Ishikawa (cell line): ENCODE measurements around the gene PINK1.

Source experiments
- EP300 ChIP-seq: IDR thresholded peaks from 2 replicates; pipeline ENCODE4 v1.6.1; 2012; ENCODE audit warnings: borderline replicate concordance
- TF ChIP-seq, protein P1 (sequence below): IDR thresholded peaks from 2 replicates; pipeline ENCODE4 v1.6.1; 2012
- TF ChIP-seq, protein P2 (sequence below): IDR thresholded peaks from 2 replicates; pipeline ENCODE4 v1.6.1; 2012; ENCODE audit warnings: low read depth, mild to moderate bottlenecking

GRCh38 chr1:20662110-20662475 lies 28.8 kb downstream of the PINK1 start:
- TF ChIP-seq, protein P1, sequence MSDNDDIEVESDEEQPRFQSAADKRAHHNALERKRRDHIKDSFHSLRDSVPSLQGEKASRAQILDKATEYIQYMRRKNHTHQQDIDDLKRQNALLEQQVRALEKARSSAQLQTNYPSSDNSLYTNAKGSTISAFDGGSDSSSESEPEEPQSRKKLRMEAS: no peak
- TF ChIP-seq, protein P2, sequence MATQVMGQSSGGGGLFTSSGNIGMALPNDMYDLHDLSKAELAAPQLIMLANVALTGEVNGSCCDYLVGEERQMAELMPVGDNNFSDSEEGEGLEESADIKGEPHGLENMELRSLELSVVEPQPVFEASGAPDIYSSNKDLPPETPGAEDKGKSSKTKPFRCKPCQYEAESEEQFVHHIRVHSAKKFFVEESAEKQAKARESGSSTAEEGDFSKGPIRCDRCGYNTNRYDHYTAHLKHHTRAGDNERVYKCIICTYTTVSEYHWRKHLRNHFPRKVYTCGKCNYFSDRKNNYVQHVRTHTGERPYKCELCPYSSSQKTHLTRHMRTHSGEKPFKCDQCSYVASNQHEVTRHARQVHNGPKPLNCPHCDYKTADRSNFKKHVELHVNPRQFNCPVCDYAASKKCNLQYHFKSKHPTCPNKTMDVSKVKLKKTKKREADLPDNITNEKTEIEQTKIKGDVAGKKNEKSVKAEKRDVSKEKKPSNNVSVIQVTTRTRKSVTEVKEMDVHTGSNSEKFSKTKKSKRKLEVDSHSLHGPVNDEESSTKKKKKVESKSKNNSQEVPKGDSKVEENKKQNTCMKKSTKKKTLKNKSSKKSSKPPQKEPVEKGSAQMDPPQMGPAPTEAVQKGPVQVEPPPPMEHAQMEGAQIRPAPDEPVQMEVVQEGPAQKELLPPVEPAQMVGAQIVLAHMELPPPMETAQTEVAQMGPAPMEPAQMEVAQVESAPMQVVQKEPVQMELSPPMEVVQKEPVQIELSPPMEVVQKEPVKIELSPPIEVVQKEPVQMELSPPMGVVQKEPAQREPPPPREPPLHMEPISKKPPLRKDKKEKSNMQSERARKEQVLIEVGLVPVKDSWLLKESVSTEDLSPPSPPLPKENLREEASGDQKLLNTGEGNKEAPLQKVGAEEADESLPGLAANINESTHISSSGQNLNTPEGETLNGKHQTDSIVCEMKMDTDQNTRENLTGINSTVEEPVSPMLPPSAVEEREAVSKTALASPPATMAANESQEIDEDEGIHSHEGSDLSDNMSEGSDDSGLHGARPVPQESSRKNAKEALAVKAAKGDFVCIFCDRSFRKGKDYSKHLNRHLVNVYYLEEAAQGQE: no peak
- no peak for TF ChIP-seq EP300
